GM19328 (cell line): ENCODE measurements around the gene TRAF3.
"Not testable (repeated sequence)": the region's sequence is repeated elsewhere in the genome, so short reads cannot be mapped to it uniquely, and the experiment has no call there.

Experiments used
- ATAC-seq: cut with Tn5 transposase; IDR thresholded peaks from one replicate; pipeline ENCODE4 v1.9.1; 2021; ENCODE audit warnings: mild to moderate bottlenecking, moderate library complexity; ENCODE audit not compliant: unreplicated experiment

TRAF3 gene

GRCh38 chr14:102918438-102918837 lies 141.2 kb downstream of the TRAF3 start:
- no peak for ATAC-seq

DNA sequence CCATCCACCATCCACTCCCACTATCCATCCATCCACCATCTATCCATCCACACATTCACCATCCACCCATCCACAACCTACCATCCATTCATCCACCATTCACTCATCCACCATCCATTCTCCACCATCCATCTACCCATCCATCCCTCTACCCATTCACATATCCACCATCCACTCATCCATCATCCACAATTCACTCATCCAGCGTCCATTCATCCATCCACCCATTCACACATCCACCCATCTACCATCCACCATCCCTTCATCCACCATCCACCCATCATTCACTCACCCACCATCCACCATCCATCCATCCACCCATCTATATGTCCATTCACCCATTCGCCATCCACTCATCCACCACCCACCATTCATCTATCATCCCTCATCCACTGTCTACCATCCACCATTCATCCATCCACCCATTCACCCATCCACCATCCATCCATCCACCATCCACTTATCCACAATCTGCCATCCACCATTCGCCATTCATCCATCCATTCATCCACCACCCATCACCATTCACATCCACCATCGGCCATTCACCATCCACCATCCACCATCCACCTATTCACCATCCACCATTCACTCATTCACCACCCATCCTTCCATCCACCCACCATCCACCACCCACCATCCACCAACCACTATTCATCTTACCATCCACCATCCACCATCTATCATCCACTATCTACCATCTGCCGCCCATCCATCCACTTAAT lies 143.2 kb downstream of the TRAF3 start:
- no peak for ATAC-seq

- ATAC-seq: no peak
Observed at GRCh38 chr14:102920998-102921304, 143.7 kb downstream of the TRAF3 start.

- no peak for ATAC-seq
Observed at GRCh38 chr14:102922490-102923200, 145.4 kb downstream of the TRAF3 start, which contains the start of gene AMN. Gene AMN (plus strand): TSS chr14:102922663. CDS start chr14:102922689, 26 bp downstream.

DNA sequence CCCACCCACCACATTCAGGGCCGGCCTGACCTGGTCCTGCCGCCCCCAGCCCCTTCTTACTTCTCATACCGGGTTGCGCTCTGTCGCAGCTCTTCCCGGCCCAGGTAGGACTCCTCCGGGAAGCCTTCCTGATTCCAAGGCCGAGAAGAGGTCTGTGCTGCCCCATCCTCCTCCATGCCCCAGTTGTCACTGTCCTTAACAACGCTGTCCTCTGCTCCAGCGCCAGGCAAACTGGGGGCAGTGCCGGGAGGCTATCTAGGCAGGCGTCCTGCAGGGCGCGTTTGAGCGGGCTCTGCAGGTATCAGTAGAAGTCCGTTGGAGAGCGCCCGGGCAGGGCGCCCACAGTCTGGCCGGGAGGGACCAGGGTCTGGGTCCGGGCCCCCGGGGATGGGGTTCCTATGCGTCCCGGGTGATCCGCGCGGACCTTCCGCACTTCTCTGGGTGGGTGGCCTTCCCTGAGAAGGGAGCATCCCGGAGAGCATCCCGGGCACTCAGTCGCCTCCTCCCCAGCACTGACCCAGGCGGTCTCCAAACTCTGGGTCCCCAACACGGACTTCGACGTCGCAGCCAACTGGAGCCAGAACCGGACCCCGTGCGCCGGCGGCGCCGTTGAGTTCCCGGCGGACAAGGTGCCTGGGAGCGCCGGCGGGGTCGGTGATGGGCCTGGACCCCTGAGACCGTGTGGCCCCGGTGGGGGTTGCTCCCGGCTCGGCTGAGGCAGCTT lies 146.1 kb downstream of the TRAF3 start:
- no peak for ATAC-seq

- ATAC-seq: no peak
Observed at GRCh38 chr14:102923925-102924486, 146.8 kb downstream of the TRAF3 start.

DNA sequence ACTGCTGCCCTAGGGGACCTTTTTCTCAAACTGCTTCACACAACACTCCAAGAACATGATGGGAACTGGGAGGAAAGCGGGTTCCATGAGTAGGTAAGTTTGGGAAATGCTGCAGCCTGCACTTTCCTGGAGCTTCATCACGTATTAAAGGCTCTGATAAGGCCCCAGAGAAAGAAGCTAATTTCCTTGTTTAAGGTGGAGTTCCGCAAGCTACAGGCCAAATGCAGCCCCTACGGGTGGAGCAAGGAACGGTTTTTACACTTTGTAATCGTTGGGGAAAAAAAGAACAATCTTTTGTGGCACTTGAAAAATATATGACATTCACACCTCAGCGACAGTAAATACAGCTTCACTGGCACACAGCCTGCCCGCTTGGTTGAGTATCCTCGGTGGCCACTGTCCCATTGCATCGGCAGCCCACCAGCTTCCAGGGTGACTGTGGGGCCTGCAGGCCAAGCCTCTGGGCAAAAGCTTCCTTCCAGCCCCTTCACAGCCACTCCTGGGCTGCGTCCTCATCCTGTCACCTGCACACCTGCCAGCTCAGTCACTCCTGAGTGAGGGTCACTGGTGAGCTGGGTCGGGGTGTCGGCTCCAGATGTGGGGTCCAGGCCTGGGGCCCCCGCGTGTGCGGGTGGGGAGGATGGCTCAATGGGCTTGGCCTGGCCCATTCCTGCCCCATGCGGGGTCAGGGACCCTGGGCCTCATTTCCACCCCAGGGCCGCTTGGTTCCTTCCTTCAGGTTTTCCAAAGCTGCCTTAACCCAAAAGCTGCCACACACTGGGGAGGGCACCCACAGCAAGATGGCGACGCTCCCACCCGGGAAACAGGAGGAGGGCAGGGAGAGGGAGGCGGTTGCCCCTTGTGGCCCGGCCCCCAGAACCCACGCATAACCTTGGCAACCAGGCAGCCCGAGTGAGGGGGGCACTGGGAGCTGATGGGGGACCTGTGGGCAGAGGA lies 147.7 kb downstream of the TRAF3 start:
- no peak for ATAC-seq

- ATAC-seq: no peak
Observed at GRCh38 chr14:102925646-102926045, 148.4 kb downstream of the TRAF3 start.

GRCh38 chr14:102926104-102926503 lies 148.9 kb downstream of the TRAF3 start:
- ATAC-seq: no peak

- ATAC-seq: not testable (repeated sequence)
Observed at GRCh38 chr14:102926840-102927239, 149.6 kb downstream of the TRAF3 start.

DNA sequence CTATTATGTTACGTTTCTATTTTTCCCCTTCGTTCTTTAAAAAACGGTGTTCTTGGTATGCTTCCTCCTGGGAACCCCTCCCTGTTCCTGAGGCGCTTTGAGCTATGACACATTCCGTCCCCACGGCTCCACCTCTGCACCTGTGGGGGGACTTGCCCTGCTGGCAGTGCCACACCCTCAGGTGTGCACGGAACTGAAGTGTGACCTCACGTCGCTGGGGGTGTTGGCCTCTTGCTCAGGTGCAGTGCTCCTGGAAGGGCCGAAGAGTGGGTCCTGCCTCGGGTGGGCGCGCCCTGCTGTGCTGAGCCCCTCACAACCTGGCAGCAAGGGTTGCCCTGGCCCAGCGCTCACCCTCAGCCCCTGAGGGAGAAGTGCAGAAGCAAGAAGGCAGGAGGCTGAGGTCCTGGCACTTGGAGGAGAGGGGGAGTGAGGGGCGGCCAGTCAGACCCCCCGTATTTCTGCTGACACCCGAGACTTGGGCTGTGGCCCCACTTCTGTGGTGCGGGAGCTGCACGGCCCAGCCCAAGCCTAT lies 150.2 kb downstream of the TRAF3 start:
- no peak for ATAC-seq

DNA sequence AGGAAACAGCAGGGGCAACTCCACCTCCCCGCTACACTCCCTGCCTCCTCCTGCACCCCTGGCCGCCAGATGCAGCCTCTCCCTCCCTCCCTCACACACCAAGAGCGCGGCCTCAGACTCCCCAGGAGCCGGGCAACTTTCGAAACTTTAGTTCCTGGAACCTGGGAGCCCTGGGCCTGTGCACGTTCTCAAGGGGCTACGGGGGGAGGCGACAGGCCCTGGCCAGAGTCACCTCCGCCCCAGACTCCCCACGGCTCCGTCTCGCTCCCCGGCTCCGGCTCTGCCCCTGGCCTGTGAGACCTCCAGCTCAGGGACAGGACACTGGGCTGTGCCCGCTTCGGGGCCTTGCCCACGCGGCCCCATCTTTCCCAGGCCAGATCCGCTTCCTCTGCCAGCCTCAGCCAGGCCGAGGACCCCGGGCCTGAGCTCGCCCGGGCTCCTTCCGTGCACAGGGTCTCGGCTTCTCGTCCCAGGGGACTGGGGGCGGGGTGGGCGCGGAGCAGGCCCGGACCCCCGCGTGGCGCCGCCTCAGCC lies 150.7 kb downstream of the TRAF3 start:
- no peak for ATAC-seq

- ATAC-seq: no peak
Observed at GRCh38 chr14:102928412-102929240, 151.4 kb downstream of the TRAF3 start.

GRCh38 chr14:102929241-102930137 lies 152.2 kb downstream of the TRAF3 start:
- ATAC-seq: no peak

- no peak for ATAC-seq
Observed at GRCh38 chr14:102930138-102930752, 153.0 kb downstream of the TRAF3 start.

GRCh38 chr14:102930753-102931579 lies 153.7 kb downstream of the TRAF3 start:
- ATAC-seq: no peak
